Kidney epithelial cell (primary cell): ENCODE results near the gene NRM. TPM values are rescaled to one million over a fixed set of nuclear protein-coding genes. Genes with fewer than 3 reads are reported as not detected.

Source experiments
- DNase-seq: peaks from one replicate; pipeline ENCODE4 v3.0.0-alpha.2; 2010; ENCODE audit warnings: low read depth
- H3K27me3 ChIP-seq: 2 replicates; pipeline ENCODE4 v1.6.0; 2011; ENCODE audit warnings: low read length; ENCODE audit not compliant: control insufficient read depth, insufficient read depth
- H3K36me3 ChIP-seq: 2 replicates; pipeline ENCODE4 v1.5.1; 2011; ENCODE audit warnings: low read length; ENCODE audit not compliant: control insufficient read depth, insufficient read depth
- H3K4me3 ChIP-seq: 2 replicates; pipeline ENCODE4 v1.5.1; 2011; ENCODE audit warnings: low read depth, mild to moderate bottlenecking, control low read depth, low read length
- total RNA-seq: library from RNA; depleted of rRNA; stranded (reverse); fragments of >200 nt; gene quantifications from 2 replicates; pipeline ENCODE4 v1.2.3, GENCODE V29; 2015
- TF ChIP-seq, protein P1 (sequence below): IDR thresholded peaks from 2 replicates; pipeline ENCODE4 v1.5.1; 2011; ENCODE audit warnings: mild to moderate bottlenecking, moderate library complexity, low read length, control low read depth, inconsistent platforms; ENCODE audit not compliant: insufficient read depth, poor library complexity, severe bottlenecking

NRM gene
- total RNA-seq, 1 donor from 2014 or later = 10.4 TPM

DNA sequence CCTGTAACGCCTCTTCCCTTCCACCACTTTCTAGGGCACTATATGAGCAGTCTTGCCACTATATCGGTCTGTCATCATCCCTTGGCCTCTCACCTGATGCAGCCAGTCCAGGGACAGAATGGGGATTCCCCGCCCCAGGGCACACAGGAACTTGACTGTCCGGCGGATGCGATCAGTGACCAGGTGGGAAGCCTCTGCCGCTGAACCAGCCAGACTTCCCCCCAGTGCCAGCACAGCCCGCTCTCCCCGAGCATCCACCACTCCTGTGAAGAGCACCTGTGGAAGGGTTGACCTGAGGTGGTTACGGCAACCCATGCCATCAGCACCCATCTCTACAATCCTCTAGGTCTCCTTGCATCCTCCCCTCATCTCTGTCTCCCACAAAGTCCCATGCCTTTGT lies 12.2 kb upstream of the NRM start:
- H3K27me3 ChIP-seq = no peaks in the 10 kb centered on the region
- H3K4me3 ChIP-seq = no peak overlapping the region
- peaks cover 3% of the 10 kb centered on the region for H3K36me3 ChIP-seq
- TF ChIP-seq, protein P1, sequence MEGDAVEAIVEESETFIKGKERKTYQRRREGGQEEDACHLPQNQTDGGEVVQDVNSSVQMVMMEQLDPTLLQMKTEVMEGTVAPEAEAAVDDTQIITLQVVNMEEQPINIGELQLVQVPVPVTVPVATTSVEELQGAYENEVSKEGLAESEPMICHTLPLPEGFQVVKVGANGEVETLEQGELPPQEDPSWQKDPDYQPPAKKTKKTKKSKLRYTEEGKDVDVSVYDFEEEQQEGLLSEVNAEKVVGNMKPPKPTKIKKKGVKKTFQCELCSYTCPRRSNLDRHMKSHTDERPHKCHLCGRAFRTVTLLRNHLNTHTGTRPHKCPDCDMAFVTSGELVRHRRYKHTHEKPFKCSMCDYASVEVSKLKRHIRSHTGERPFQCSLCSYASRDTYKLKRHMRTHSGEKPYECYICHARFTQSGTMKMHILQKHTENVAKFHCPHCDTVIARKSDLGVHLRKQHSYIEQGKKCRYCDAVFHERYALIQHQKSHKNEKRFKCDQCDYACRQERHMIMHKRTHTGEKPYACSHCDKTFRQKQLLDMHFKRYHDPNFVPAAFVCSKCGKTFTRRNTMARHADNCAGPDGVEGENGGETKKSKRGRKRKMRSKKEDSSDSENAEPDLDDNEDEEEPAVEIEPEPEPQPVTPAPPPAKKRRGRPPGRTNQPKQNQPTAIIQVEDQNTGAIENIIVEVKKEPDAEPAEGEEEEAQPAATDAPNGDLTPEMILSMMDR = no peak
- DNase-seq = no peak

DNA sequence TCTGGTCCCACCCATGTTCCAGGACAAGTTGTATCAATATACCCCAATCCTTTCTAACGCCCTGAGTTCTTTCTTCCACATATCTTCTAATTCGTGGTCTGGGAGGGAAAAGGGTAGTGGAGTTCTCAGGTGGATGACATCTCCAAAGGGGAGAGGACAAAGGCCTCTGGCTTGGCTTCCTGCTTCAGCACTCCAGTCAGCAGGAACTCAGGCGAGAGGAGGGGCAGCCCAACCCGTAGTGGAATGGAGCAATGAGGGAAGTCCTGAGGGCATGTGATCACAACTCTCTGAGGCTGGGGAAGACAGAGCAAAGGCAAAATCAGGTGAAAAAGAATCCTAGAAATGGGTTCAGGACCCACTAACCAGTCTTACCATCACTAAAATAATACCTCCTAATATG lies 9.6 kb upstream of the NRM start:
- Histone ChIP-seq H3K36me3 (peaks cover 3% of the 10 kb centered on the region), H3K27me3 (no peaks in the 10 kb centered on the region)
- no peak for DNase-seq

DNA sequence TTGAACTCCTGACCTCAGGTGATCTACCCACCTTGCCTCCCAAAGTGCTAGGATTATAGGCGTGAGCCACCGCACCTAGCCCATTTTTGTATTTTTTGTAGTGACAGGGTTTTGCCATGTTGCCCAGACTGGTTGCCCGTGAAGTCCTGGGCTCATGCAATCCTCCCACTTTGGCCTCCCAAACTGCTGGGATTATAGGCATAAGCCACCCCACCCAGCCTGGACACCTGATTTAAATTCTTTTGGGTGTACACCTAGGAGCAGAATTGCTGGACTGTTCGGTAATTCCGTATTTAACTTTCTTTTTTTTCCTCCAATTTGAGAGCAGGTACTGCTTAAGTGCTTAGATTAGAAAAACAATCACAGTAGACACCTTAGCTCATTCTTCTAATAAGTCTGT lies 5.6 kb upstream of the NRM start:
- no peak overlapping the region for H3K4me3 ChIP-seq
- no peaks in the 10 kb centered on the region for H3K36me3 ChIP-seq
- H3K27me3 ChIP-seq = no peaks in the 10 kb centered on the region
- TF ChIP-seq, protein P1 = no peak
- DNase-seq = no peak

More for the DNA sequence above, 9.6 kb upstream of the NRM start:
- TF ChIP-seq, protein P1 = no peak
- no peak overlapping the region for H3K4me3 ChIP-seq

DNA sequence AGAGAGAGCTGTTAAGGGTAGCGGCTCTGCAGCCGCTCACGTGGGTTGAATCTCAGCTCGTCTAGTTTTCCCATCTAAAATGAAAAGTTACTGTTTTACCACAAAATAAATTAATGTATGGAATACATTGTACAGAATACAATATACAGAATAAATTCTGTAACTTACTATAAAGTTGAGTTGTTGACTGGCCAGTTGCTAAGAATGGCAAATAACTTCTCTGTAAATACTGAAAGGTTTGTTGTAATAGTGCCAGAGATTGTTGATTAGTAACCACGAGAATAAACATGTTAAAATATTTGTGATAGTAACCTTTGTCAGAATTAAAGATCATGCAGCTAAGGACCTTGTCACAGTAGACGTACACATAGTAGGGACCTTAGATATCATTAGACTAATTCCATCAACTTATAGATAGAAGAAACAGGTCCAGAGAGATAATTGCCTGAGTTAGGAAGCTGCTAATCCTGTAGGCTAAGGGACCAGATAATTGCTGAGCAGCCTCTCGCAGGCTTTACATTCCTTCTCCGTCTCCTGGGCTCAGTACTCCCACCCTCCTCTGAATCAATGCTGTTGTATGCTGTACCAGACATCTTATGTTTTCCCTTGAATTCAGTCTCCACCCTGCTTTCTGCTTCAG lies 544 bp upstream of the NRM start:
- H3K27me3 ChIP-seq = no peaks in the 10 kb centered on the region
- peak overlapping the region; percentile 85 for H3K4me3 ChIP-seq
- TF ChIP-seq, protein P1 = no peak
- no peak for DNase-seq
- no peaks in the 10 kb centered on the region for H3K36me3 ChIP-seq

DNA sequence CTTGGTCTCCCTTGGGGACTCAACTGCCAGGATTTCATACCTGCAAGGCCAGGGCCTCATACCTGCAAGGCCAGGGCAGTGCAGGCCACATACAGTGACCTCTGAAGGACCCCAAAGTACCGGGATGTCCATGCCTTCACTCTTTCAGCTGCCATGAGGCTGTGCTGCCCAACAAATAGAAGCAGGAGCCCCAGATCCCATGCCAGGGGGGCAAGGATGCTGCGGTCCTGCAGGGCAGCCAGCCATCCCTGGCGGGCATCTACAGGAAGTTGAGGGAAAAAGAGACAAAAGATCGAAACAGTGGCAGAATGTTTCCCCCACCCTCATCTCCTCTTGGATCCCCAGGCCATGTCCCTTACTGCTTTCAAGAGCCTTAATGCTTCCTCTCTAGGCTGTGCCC lies 799 bp downstream of the NRM start:
- DNase-seq = no peak
- Histone ChIP-seq H3K36me3 (no peaks in the 10 kb centered on the region), H3K27me3 (no peaks in the 10 kb centered on the region), H3K4me3 (peak overlapping the region; percentile 85)
- TF ChIP-seq, protein P1 = no peak
